Measurements from ENCODE around the gene KLHL17.
"Not testable (repeated sequence)": the region's sequence is repeated elsewhere in the genome, so short reads cannot be mapped to it uniquely, and the experiment has no call there.

Gene KLHL17

DNA sequence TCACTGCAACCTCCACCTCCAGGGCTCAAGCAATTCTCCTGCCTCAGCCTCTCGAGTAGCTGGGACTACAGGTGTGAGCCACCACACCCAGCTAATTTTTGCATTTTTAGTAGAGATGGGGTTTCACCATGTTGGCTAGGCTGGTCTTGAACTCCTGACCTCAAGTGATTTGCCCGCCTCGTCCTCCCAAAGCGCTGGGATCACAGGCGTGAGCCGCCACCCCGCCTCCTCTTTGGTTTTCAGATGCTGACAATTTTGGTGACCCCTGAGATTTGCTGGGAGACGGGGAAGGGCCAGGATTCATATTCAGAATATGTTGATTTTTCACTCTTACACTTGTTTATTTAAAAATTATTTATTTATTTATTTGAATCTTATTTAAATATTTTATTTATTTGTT is 49.7 kb downstream of the KLHL17 start:
- H3K27me3 ChIP-seq (ENCODE audit: control insufficient read depth in 5 of 5, insufficient read depth in 4 of 5, low read length in 5 of 5) = peaks cover 8 to 22% (median 15%) of the 10 kb centered on the region in 5 donors
- peaks cover 0 to 30% (median 25%) of the 10 kb centered on the region in 5 donors for H3K4me1 ChIP-seq (ENCODE audit: control insufficient read depth in 5 of 5, insufficient read depth in 5 of 5, low read length in 5 of 5)
- H3K27ac ChIP-seq (ENCODE audit: low read depth, low read length); H3K9ac ChIP-seq (ENCODE audit: low read length in 5 of 5); H3K4me3 ChIP-seq (ENCODE audit: low read depth in 1 of 5, low read length in 5 of 5); H3K36me3 ChIP-seq (ENCODE audit: control insufficient read depth in 5 of 5, insufficient read depth in 5 of 5, low read length in 5 of 5); H3K9me3 ChIP-seq (ENCODE audit: control insufficient read depth in 5 of 5, low read length in 5 of 5): not testable (repeated sequence)

DNA sequence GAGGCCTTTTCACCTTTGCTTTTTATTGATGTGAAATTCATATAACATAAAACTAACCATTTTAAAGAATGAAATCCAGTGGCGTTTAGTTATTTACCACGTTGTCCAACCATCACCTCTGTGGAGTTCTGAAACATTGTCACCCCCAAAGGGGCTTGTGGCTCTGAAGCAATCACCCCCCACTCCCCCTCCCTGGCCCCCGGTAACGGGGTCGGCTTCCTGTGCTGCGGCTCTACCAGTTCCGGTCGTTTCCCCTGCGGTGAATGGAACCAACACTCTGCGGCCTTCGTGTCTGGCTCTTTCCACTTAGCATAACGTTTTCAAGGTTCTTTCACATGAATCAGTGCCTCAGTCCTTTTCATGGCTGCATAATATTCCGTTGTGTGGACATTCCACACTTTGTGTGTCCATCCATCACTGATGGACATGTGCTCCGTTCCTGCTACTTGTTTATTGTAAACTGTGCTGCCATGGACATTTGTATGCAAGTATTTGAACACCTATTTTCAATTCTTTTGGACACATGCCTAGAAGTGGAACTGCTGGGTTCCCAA is 51.1 kb downstream of the KLHL17 start:
- Histone ChIP-seq H3K36me3 (ENCODE audit: control insufficient read depth in 5 of 5, insufficient read depth in 5 of 5, low read length in 5 of 5) (no peaks in the 10 kb centered on the region), H3K4me1 (ENCODE audit: control insufficient read depth in 5 of 5, insufficient read depth in 5 of 5, low read length in 5 of 5) (peaks cover 0 to 23% (median 22%) of the 10 kb centered on the region in 5 donors), H3K4me3 (ENCODE audit: low read depth in 1 of 5, low read length in 5 of 5) (no peak overlapping the region), H3K27me3 (ENCODE audit: control insufficient read depth in 5 of 5, insufficient read depth in 4 of 5, low read length in 5 of 5) (peaks cover 0 to 8% (median 4%) of the 10 kb centered on the region in 5 donors), H3K9ac (ENCODE audit: low read length in 5 of 5) (no peak overlapping the region), H3K9me3 (ENCODE audit: control insufficient read depth in 5 of 5, low read length in 5 of 5) (no peaks in the 10 kb centered on the region), H3K27ac (ENCODE audit: low read depth, low read length) (no peak overlapping the region)

DNA sequence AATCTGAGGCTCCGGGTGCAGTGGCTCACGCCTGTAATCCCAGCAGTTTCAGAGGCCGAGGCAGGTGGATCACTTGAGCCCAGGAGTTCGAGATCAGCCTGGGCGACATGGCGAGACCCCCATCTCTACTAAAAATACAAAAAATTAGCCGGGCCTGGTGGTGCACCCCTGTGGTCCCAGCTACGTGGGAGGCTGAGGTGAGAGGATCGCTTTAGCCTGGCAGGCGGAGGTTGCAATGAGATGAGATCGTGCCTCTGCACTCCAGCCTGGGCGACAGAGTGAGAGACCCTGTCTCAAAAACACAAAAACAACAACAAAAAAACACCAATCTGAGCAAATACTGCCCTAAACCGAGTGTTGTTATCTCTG is 52.3 kb downstream of the KLHL17 start:
- Histone ChIP-seq H3K27ac (ENCODE audit: low read depth, low read length) (peak overlapping the region; percentile 70), H3K4me3 (ENCODE audit: low read depth in 1 of 5, low read length in 5 of 5) (peak overlapping the region; percentile 80 to 95 (median 94)), H3K4me1 (ENCODE audit: control insufficient read depth in 5 of 5, insufficient read depth in 5 of 5, low read length in 5 of 5) (peaks cover 0 to 23% (median 22%) of the 10 kb centered on the region in 5 donors), H3K9ac (ENCODE audit: low read length in 5 of 5) (peak overlapping the region; percentile 29 to 90 (median 82))
- not testable (repeated sequence) for H3K9me3 ChIP-seq (ENCODE audit: control insufficient read depth in 5 of 5, low read length in 5 of 5); H3K36me3 ChIP-seq (ENCODE audit: control insufficient read depth in 5 of 5, insufficient read depth in 5 of 5, low read length in 5 of 5); H3K27me3 ChIP-seq (ENCODE audit: control insufficient read depth in 5 of 5, insufficient read depth in 4 of 5, low read length in 5 of 5)

DNA sequence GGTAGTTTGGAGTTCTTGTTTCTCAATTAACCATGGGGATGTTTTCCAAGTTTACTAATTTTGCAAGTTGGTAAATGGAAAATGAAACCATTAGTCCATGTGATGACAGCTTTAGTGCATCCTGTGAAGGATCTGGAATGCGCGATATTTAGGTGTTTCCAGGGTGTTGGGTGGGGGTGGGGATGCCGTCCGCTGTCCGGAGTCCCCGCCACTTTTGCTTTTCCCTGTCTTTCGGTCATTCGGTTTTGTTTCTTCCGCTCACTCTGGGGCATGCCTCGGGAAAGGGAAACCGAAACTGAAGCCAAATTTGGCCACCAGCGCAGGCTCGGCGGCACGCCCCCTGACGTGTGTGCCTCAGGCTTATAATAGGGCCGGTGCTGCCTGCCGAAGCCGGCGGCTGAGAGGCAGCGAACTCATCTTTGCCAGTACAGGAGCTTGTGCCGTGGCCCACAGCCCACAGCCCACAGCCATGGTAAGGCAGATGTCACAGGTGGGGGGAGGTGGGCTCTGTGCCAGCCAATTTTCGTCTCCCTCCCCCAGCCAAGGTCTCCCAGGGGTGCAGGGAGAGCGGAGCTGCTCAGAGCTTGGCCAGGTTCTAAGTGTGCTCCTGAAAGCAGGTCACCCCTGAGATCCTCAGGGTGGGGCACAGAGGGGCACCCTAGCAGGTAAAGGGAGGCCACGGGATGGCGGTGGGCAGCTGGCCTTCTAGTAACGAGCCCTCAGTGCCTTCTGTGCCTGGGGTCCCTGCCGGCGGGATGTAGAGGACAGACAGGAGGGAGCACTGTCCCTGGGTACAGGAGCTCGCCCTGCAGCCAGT is 52.9 kb downstream of the KLHL17 start, which contains the start of gene ISG15:
ISG15 (plus strand) TSS at position 393 of the 817 bp plus-strand sequence; CDS start at position 470, 77 bp downstream.
- Histone ChIP-seq H3K27ac (ENCODE audit: low read depth, low read length) (peak within 1 kb of the TSS; percentile 70), H3K27me3 (ENCODE audit: control insufficient read depth in 5 of 5, insufficient read depth in 4 of 5, low read length in 5 of 5) (peaks cover 0 to 3% (median 0%) of the 10 kb centered on the region in 5 donors), H3K9ac (ENCODE audit: low read length in 5 of 5) (peak within 1 kb of the TSS; percentile 29 to 90 (median 82)), H3K4me3 (ENCODE audit: low read depth in 1 of 5, low read length in 5 of 5) (peak within 1 kb of the TSS; percentile 80 to 95 (median 94)), H3K4me1 (ENCODE audit: control insufficient read depth in 5 of 5, insufficient read depth in 5 of 5, low read length in 5 of 5) (peaks cover 0 to 23% (median 22%) of the 10 kb centered on the region in 5 donors), H3K9me3 (ENCODE audit: control insufficient read depth in 5 of 5, low read length in 5 of 5) (no peaks in the 10 kb centered on the region), H3K36me3 (ENCODE audit: control insufficient read depth in 5 of 5, insufficient read depth in 5 of 5, low read length in 5 of 5) (no peaks in the 10 kb centered on the region)

DNA sequence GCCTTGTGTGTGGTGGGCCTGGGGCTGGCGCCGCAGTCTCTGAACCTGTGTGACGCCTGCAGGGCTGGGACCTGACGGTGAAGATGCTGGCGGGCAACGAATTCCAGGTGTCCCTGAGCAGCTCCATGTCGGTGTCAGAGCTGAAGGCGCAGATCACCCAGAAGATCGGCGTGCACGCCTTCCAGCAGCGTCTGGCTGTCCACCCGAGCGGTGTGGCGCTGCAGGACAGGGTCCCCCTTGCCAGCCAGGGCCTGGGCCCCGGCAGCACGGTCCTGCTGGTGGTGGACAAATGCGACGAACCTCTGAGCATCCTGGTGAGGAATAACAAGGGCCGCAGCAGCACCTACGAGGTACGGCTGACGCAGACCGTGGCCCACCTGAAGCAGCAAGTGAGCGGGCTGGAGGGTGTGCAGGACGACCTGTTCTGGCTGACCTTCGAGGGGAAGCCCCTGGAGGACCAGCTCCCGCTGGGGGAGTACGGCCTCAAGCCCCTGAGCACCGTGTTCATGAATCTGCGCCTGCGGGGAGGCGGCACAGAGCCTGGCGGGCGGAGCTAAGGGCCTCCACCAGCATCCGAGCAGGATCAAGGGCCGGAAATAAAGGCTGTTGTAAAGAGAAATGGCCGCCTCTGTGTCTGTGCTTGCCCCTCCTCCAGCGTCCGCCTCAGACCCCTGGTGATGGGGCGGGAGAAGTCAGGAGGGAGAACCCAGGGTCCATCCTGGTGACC is 53.7 kb downstream of the KLHL17 start:
- peaks cover 0 to 3% (median 0%) of the 10 kb centered on the region in 5 donors for H3K27me3 ChIP-seq (ENCODE audit: control insufficient read depth in 5 of 5, insufficient read depth in 4 of 5, low read length in 5 of 5)
- H3K4me3 ChIP-seq (ENCODE audit: low read depth in 1 of 5, low read length in 5 of 5) = peak overlapping the region; percentile 80 to 95 (median 85)
- no peaks in the 10 kb centered on the region for H3K36me3 ChIP-seq (ENCODE audit: control insufficient read depth in 5 of 5, insufficient read depth in 5 of 5, low read length in 5 of 5)
- H3K9me3 ChIP-seq (ENCODE audit: control insufficient read depth in 5 of 5, low read length in 5 of 5) = no peaks in the 10 kb centered on the region
- peak overlapping the region in 4 of 5 donors; percentile 70 to 90 (median 82) for H3K9ac ChIP-seq (ENCODE audit: low read length in 5 of 5)
- peaks cover 0 to 26% (median 24%) of the 10 kb centered on the region in 5 donors for H3K4me1 ChIP-seq (ENCODE audit: control insufficient read depth in 5 of 5, insufficient read depth in 5 of 5, low read length in 5 of 5)
- H3K27ac ChIP-seq (ENCODE audit: low read depth, low read length) = peak overlapping the region; percentile 70

DNA sequence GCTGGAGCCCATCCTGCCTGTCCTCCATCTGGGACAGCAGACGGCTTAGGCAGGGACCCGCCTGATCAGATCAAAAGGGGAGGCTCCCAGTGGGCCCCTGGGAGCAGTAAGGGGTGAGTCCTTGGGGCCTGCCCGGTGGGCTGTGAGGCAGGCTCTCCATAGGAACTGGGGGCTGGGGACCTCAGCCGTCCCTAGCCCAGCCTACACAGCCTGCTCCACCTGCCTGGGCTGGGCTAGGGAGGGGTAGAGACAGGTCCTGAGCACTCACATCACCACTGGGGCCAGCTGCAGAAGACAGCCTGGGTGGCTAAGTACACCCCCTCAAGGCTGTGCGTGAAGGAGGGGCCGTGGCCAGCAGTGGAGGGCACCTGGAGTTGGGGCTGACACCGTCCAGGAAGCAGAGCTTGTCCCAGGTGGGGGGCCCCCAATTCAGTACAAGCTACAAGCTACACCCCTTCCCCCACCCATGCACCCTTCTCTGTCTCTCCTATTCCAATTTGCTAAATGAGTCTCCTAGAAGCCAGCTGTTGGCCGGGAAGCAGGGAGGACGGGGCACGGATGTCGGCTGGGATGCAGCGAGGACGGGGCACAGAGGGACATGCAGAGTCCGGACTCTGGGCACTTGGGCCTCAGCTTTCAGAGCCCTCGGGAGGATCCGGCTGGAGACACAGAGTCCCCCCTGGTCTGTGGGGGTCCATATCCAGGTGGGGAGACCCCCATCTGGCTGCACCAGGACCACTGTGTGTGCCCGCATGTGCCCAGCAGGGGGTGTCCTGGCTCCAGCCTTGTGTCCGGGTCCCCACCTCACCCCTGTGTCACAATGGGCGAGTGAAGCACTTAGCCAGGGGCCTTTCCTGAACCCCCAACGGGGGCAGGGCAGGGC is 54.7 kb downstream of the KLHL17 start:
- Histone ChIP-seq H3K27me3 (ENCODE audit: control insufficient read depth in 5 of 5, insufficient read depth in 4 of 5, low read length in 5 of 5) (peaks cover 0 to 3% (median 0%) of the 10 kb centered on the region in 5 donors), H3K9ac (ENCODE audit: low read length in 5 of 5) (peak overlapping the region in 1 of 5 donors; percentile 90), H3K9me3 (ENCODE audit: control insufficient read depth in 5 of 5, low read length in 5 of 5) (no peaks in the 10 kb centered on the region), H3K36me3 (ENCODE audit: control insufficient read depth in 5 of 5, insufficient read depth in 5 of 5, low read length in 5 of 5) (no peaks in the 10 kb centered on the region), H3K27ac (ENCODE audit: low read depth, low read length) (no peak overlapping the region), H3K4me3 (ENCODE audit: low read depth in 1 of 5, low read length in 5 of 5) (peak overlapping the region in 1 of 5 donors; percentile 95), H3K4me1 (ENCODE audit: control insufficient read depth in 5 of 5, insufficient read depth in 5 of 5, low read length in 5 of 5) (peaks cover 0 to 27% (median 25%) of the 10 kb centered on the region in 5 donors)
